Activated naive CD8-positive, alpha-beta T cell treated with anti-CD3 and anti-CD28 coated beads, Interleukin-2, amount 50 U/mL, for 24 hours (primary cell): Measurements from ENCODE around the gene INTS7.
"Not testable (repeated sequence)": the region's sequence is repeated elsewhere in the genome, so short reads cannot be mapped to it uniquely, and the experiment has no call there.

Experiments used
- ATAC-seq: fragments of 150-1000 bp; cut with Tn5 transposase; one replicate; pipeline ENCODE4 v1.10.0; 2021
- DNase-seq: peaks from one replicate; pipeline ENCODE4 v3.0.0; 2021
- H3K27ac Mint-ChIP-seq: one replicate; pipeline ENCODE4 v1.8.0; 2021; ENCODE audit warnings: mild to moderate bottlenecking, mixed read lengths
- H3K27me3 Mint-ChIP-seq: one replicate; pipeline ENCODE4 v1.8.0; 2021; ENCODE audit warnings: mixed read lengths
- H3K36me3 Mint-ChIP-seq: one replicate; pipeline ENCODE4 v1.8.0; 2021; ENCODE audit warnings: low read depth, mixed read lengths
- H3K4me1 Mint-ChIP-seq: one replicate; pipeline ENCODE4 v1.8.0; 2021; ENCODE audit warnings: mixed read lengths
- H3K4me3 Mint-ChIP-seq: one replicate; pipeline ENCODE4 v1.8.0; 2021; ENCODE audit warnings: mild to moderate bottlenecking, moderate library complexity, mixed read lengths
- H3K9me3 Mint-ChIP-seq: one replicate; pipeline ENCODE4 v1.8.0; 2021; ENCODE audit warnings: mixed read lengths

Gene INTS7

GRCh38 chr1:211973541-211973940, 61.8 kb downstream of the INTS7 start:
- DNase-seq (no peak), ATAC-seq (no peak)
- H3K4me1 Mint-ChIP-seq = no peaks in the 10 kb centered on the region
- H3K27me3 Mint-ChIP-seq = no peaks in the 10 kb centered on the region
- peaks cover 25% of the 10 kb centered on the region for H3K36me3 Mint-ChIP-seq
- no peak overlapping the region for H3K4me3 Mint-ChIP-seq
- no peaks in the 10 kb centered on the region for H3K9me3 Mint-ChIP-seq
- no peak overlapping the region for H3K27ac Mint-ChIP-seq

GRCh38 chr1:211968200-211968834, 67.0 kb downstream of the INTS7 start:
- DNase-seq = no peak
- Mint-ChIP-seq H3K4me1 (peaks cover 2% of the 10 kb centered on the region), H3K36me3 (peaks cover 39% of the 10 kb centered on the region), H3K27me3 (no peaks in the 10 kb centered on the region), H3K9me3 (peaks cover 4% of the 10 kb centered on the region), H3K27ac (no peak overlapping the region), H3K4me3 (no peak overlapping the region)
- ATAC-seq = no peak

DNA sequence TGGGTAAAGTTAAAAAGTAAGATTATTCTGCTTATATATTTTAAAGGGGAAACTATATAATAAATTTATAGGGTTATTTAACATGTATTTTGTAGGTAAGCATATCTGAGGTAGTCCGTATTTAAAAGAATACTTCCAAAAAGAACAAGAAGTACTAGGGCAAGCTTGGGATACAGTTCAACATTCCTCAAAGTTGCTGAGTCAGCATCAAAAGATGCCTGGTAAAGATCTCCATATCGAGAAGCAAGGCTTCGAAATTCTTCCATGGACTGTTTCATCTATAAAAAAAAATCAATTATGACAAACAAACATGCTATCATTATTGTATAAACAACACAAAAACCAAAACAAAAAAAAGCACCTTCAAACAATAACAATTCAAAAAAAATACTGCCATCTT, 67.7 kb downstream of the INTS7 start:
- ATAC-seq (no peak), DNase-seq (no peak)
- H3K27ac Mint-ChIP-seq = no peak overlapping the region
- peaks cover 4% of the 10 kb centered on the region for H3K9me3 Mint-ChIP-seq
- H3K36me3 Mint-ChIP-seq = peaks cover 44% of the 10 kb centered on the region
- no peaks in the 10 kb centered on the region for H3K27me3 Mint-ChIP-seq
- H3K4me1 Mint-ChIP-seq = peaks cover 2% of the 10 kb centered on the region
- H3K4me3 Mint-ChIP-seq = no peak overlapping the region

GRCh38 chr1:211965108-211965805, 70.1 kb downstream of the INTS7 start:
- Mint-ChIP-seq H3K36me3 (peaks cover 61% of the 10 kb centered on the region), H3K4me3 (no peak overlapping the region), H3K27me3 (no peaks in the 10 kb centered on the region), H3K4me1 (peaks cover 2% of the 10 kb centered on the region), H3K27ac (no peak overlapping the region), H3K9me3 (peaks cover 4% of the 10 kb centered on the region)
- ATAC-seq (no peak), DNase-seq (no peak)

DNA sequence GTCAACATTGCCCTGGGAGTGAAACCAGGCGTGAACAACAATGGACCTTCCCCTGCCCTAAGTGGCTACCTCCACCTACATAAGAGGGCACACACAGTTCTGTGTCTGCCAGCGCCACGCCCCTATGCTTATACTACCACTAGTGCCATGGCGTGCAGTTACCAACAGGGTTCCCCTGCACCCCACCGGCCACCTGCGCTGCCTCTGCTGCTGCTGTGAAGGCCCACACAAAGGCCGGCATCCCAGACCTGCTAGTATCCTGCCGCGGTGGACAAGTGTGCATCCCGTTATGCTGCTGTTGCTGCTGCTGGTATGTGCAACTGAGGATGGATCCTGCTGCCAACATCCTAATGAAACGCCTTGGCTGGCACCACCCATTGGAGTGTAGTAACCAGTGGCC, 75.7 kb downstream of the INTS7 start:
- H3K4me3 Mint-ChIP-seq = no peak overlapping the region
- H3K9me3 Mint-ChIP-seq = peaks cover 6% of the 10 kb centered on the region
- DNase-seq (no peak), ATAC-seq (no peak)
- H3K27me3 Mint-ChIP-seq = no peaks in the 10 kb centered on the region
- peaks cover 73% of the 10 kb centered on the region for H3K36me3 Mint-ChIP-seq
- H3K4me1 Mint-ChIP-seq = no peaks in the 10 kb centered on the region
- H3K27ac Mint-ChIP-seq = no peak overlapping the region

GRCh38 chr1:211959221-211959620, 76.1 kb downstream of the INTS7 start:
- peaks cover 6% of the 10 kb centered on the region for H3K9me3 Mint-ChIP-seq
- ATAC-seq (no peak), DNase-seq (no peak)
- H3K36me3 Mint-ChIP-seq = peaks cover 70% of the 10 kb centered on the region
- no peak overlapping the region for H3K27ac Mint-ChIP-seq
- no peaks in the 10 kb centered on the region for H3K4me1 Mint-ChIP-seq
- no peak overlapping the region for H3K4me3 Mint-ChIP-seq
- no peaks in the 10 kb centered on the region for H3K27me3 Mint-ChIP-seq

DNA sequence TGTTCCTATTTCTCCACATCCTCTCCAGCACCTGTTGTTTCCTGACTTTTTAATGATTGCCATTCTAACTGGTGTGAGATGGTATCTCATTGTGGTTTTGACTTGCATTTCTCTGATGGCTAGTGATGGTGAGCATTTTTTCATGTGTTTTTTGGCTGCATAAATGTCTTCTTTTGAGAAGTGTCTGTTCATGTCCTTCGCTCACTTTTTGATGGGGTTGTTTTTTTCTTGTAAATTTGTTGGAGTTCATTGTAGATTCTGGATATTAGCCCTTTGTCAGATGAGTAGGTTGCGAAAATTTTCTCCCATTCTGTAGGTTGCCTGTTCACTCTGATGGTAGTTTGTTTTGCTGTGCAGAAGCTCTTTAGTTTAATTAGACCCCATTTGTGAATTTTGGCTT, 81.3 kb downstream of the INTS7 start:
- not testable (repeated sequence) for H3K4me3 Mint-ChIP-seq, DNase-seq, H3K4me1 Mint-ChIP-seq, H3K27me3 Mint-ChIP-seq, H3K27ac Mint-ChIP-seq, ATAC-seq, H3K9me3 Mint-ChIP-seq
- H3K36me3 Mint-ChIP-seq = peaks cover 43% of the 10 kb centered on the region

GRCh38 chr1:211953543-211953942, 81.8 kb downstream of the INTS7 start:
- not testable (repeated sequence) for H3K27me3 Mint-ChIP-seq, DNase-seq, H3K4me1 Mint-ChIP-seq, H3K27ac Mint-ChIP-seq, H3K4me3 Mint-ChIP-seq, H3K9me3 Mint-ChIP-seq, ATAC-seq
- H3K36me3 Mint-ChIP-seq = peaks cover 41% of the 10 kb centered on the region

DNA sequence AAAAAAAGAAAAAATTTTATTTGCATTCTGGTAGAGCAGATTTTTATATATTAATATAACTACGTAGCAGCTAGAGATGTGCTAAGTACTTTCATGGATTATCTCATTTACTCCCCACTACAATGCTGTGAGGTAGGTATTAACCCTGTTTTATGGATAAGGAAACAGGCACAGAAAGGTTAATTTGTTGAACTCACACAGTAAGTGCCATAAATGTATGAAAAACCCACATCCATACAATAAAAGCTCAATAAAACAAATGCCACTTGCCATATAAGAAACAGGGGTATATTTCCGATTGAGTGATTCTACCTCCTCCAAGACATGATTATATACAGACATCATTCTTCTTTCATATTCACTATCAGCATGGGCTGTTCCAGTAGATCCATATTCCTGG, 83.1 kb downstream of the INTS7 start:
- H3K27ac Mint-ChIP-seq = no peak overlapping the region
- no peak overlapping the region for H3K4me3 Mint-ChIP-seq
- H3K27me3 Mint-ChIP-seq = no peaks in the 10 kb centered on the region
- H3K4me1 Mint-ChIP-seq = peaks cover 10% of the 10 kb centered on the region
- peaks cover 32% of the 10 kb centered on the region for H3K36me3 Mint-ChIP-seq
- peaks cover 6% of the 10 kb centered on the region for H3K9me3 Mint-ChIP-seq
- DNase-seq (no peak), ATAC-seq (no peak)

GRCh38 chr1:211951856-211952255, 83.5 kb downstream of the INTS7 start:
- no peak overlapping the region for H3K4me3 Mint-ChIP-seq
- H3K27ac Mint-ChIP-seq = peak overlapping the region; percentile 51
- DNase-seq (no peak), ATAC-seq (peak; percentile 52)
- peaks cover 10% of the 10 kb centered on the region for H3K4me1 Mint-ChIP-seq
- H3K9me3 Mint-ChIP-seq = peaks cover 6% of the 10 kb centered on the region
- peaks cover 28% of the 10 kb centered on the region for H3K36me3 Mint-ChIP-seq
- no peaks in the 10 kb centered on the region for H3K27me3 Mint-ChIP-seq

GRCh38 chr1:211948377-211948776, 87.0 kb downstream of the INTS7 start:
- Mint-ChIP-seq H3K4me3 (no peak overlapping the region), H3K27ac (no peak overlapping the region), H3K4me1 (peaks cover 10% of the 10 kb centered on the region), H3K27me3 (no peaks in the 10 kb centered on the region), H3K36me3 (peaks cover 14% of the 10 kb centered on the region), H3K9me3 (no peaks in the 10 kb centered on the region)
- ATAC-seq (no peak), DNase-seq (no peak)

- DNase-seq = no peak
- no peak overlapping the region for H3K27ac Mint-ChIP-seq
These were observed 87.7 kb downstream of the INTS7 start for GRCh38 chr1:211947396-211948295.

DNA sequence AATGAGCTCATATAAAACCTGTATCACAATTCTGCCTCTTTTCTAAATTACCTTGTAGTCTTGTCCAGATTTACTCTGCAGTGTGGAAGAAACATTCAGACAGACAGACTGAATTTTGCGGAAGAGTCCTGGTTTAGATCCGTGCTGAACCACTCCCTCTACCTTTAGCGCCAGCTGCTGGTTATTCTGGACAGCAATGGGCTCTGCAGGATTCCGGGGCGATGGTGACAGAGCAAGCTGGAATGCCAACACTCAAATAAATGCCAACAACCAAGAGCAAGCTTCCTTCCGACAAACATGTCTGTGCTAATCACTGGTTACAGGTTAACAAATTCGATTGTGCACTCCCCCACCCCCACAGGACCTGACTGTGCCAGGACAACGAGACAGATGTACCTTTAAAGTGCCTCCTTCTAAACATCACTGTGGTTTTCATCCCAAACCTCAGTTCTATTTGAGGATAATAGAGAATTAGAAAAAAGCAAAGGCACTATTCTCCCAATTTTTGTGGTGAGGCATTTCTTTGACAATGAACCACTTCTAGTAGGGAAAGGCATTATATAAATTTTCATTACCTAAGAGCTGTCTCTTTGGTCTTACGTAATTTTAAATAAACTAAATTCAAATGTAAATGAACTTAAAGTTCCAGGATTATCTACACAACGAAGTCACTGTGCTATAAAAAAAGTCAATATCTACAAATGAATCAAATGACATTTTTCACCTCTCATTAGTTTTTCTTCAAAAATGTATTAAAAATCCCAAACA, 90.4 kb downstream of the INTS7 start:
- Mint-ChIP-seq H3K4me3 (no peak overlapping the region), H3K36me3 (peaks cover 19% of the 10 kb centered on the region), H3K27me3 (no peaks in the 10 kb centered on the region), H3K4me1 (peaks cover 11% of the 10 kb centered on the region), H3K9me3 (no peaks in the 10 kb centered on the region), H3K27ac (no peak overlapping the region)
- DNase-seq (no peak), ATAC-seq (no peak)

More at GRCh38 chr1:211947396-211948295, 87.7 kb downstream of the INTS7 start:
- Mint-ChIP-seq H3K4me3 (no peak overlapping the region), H3K9me3 (no peaks in the 10 kb centered on the region), H3K36me3 (peaks cover 14% of the 10 kb centered on the region), H3K4me1 (peaks cover 10% of the 10 kb centered on the region), H3K27me3 (no peaks in the 10 kb centered on the region)
- ATAC-seq = no peak

DNA sequence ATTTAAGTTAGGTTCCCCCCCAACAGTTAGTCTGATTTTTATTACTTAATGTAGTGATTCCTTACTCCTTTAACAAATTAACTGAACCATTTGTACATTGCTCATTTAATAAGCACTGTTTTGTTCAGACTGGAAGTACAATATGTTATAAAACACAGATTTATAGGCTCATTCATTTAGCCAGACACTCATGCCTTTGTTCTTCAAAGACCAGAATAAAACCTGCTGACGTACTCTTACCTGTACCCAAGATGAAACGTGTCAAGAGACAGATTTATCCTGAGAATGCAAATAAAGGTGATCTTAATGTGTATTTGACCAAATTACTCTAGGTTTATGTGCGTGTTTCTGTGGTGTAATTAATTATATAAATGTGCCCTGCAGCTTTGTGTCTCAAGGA, 92.8 kb downstream of the INTS7 start:
- H3K9me3 Mint-ChIP-seq = no peaks in the 10 kb centered on the region
- no peak overlapping the region for H3K4me3 Mint-ChIP-seq
- peaks cover 34% of the 10 kb centered on the region for H3K4me1 Mint-ChIP-seq
- H3K36me3 Mint-ChIP-seq = peaks cover 20% of the 10 kb centered on the region
- H3K27ac Mint-ChIP-seq = no peak overlapping the region
- H3K27me3 Mint-ChIP-seq = no peaks in the 10 kb centered on the region
- ATAC-seq = no peak
- DNase-seq = no peak
